Effector memory CD4-positive, alpha-beta T cell (primary cell): ENCODE results near the gene KLHL2.

Experiments
- DNase-seq, 3 donors: peaks; one replicate each; pipeline ENCODE4 v3.0.0-alpha.2; 2020
- H3K27ac ChIP-seq: 2 replicates; pipeline ENCODE4 v1.7.0; 2013; ENCODE audit warnings: mild to moderate bottlenecking, low read length, moderate library complexity; ENCODE audit not compliant: insufficient read depth, poor library complexity, severe bottlenecking
- H3K27me3 ChIP-seq: replicated peaks from 2 replicates; pipeline ENCODE4 v1.7.0; 2013; ENCODE audit warnings: mild to moderate bottlenecking, low read length; ENCODE audit not compliant: insufficient read depth, control insufficient read depth, poor library complexity, severe bottlenecking
- H3K36me3 ChIP-seq: 2 replicates; pipeline ENCODE4 v1.7.0; 2013; ENCODE audit warnings: mild to moderate bottlenecking, low read length, moderate library complexity; ENCODE audit not compliant: control insufficient read depth, insufficient read depth
- H3K4me1 ChIP-seq: 2 replicates; pipeline ENCODE4 v1.7.0; 2013; ENCODE audit warnings: low read length, mild to moderate bottlenecking; ENCODE audit not compliant: control insufficient read depth, insufficient read depth, poor library complexity, severe bottlenecking
- H3K4me3 ChIP-seq: 2 replicates; pipeline ENCODE4 v1.7.0; 2013; ENCODE audit warnings: low read length, low read depth, mild to moderate bottlenecking; ENCODE audit not compliant: insufficient read depth, poor library complexity, severe bottlenecking
- H3K9me3 ChIP-seq: 2 replicates; pipeline ENCODE4 v1.7.0; 2013; ENCODE audit warnings: mild to moderate bottlenecking, low read length, moderate library complexity; ENCODE audit not compliant: control insufficient read depth

KLHL2 gene

DNA sequence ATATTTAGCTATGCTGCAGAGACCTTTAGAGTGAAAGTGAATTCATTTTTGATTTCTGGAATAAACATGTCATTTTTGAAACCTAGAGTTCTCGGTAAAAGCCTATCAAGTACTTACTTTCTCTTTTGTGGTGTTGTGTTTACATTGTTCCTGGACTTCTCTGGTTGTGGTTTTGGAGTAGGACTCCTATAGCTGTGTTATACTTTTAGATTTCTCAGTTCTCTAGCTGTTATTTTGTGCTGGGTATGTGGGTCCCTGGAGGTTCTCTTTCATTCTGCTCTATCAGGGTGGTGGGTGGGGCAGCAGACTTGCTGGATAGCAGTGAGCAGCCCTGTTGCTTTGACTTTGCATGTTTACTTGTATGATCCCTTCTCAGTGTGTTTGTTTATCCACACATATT lies 94.5 kb downstream of the KLHL2 start:
- Histone ChIP-seq H3K27ac (no peak overlapping the region), H3K27me3 (no peaks in the 10 kb centered on the region), H3K36me3 (peaks cover 11% of the 10 kb centered on the region), H3K4me3 (peak overlapping the region; percentile 10), H3K9me3 (no peaks in the 10 kb centered on the region), H3K4me1 (peaks cover 8% of the 10 kb centered on the region)
- DNase-seq = no peak

DNA sequence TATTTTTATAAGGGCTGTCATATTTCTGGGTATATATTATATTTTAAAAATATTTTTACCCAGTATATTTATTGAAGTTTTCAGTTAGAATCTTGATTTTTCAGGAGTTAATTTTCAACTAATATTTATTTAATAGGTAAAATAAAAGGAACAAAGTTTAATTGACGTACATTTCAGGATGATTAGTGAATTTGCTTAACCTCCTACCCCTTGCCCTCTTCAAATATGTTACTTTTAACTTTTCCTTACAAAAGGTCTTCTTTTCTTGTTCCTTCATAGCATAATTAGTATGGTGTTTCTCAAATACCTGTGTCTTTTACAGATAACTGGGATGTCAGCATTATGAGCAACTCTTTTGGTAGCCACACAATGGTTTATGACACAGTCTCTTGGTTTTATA lies 95.3 kb downstream of the KLHL2 start:
- H3K36me3 ChIP-seq = peaks cover 9% of the 10 kb centered on the region
- H3K27me3 ChIP-seq = no peaks in the 10 kb centered on the region
- H3K4me3 ChIP-seq = no peak overlapping the region
- no peak overlapping the region for H3K27ac ChIP-seq
- H3K9me3 ChIP-seq = no peaks in the 10 kb centered on the region
- H3K4me1 ChIP-seq = peaks cover 8% of the 10 kb centered on the region
- no peak for DNase-seq

DNA sequence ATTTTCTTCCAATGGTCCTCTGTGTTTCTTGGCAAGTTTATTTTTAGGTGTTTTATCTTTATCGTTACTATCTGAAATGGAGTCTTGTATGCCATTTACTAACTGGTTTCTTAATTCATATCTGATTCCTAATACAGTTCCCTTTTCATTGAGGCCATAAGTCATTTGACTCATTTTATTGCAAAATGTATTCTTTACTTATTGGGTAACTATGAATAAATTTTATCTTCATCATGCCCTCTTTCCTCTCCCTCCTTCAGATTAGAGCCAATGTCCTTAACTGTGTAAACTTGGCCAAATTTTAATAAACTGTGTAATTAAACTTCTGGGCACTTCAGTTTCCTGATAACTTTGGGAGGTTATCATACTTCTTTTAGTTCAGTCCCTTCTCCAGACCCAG lies 100.8 kb downstream of the KLHL2 start:
- H3K27me3 ChIP-seq = no peaks in the 10 kb centered on the region
- H3K36me3 ChIP-seq = peaks cover 7% of the 10 kb centered on the region
- H3K27ac ChIP-seq = no peak overlapping the region
- H3K4me3 ChIP-seq = no peak overlapping the region
- no peak for DNase-seq
- H3K4me1 ChIP-seq = no peaks in the 10 kb centered on the region
- no peaks in the 10 kb centered on the region for H3K9me3 ChIP-seq

DNA sequence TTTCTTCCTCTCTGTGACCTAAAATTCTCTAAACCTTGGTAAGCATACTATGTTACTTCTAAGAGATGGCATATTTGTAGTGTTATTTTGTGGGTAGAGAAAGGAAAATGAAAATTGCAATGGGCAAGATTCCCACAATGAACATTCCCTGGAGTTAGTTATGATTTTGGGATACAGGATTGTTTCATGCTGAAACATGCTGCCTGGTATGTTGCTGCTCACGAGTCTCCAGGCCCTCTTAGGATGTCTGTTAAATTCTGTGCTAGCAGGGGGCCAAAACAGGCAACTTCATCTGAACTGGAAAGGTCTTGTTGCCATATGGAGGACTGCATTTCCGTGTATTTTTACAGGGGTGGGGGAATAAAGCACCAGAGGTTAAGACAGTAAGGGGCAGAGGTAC lies 101.2 kb downstream of the KLHL2 start:
- H3K27me3 ChIP-seq = no peaks in the 10 kb centered on the region
- H3K4me3 ChIP-seq = no peak overlapping the region
- H3K9me3 ChIP-seq = no peaks in the 10 kb centered on the region
- H3K36me3 ChIP-seq = peaks cover 7% of the 10 kb centered on the region
- no peaks in the 10 kb centered on the region for H3K4me1 ChIP-seq
- no peak for DNase-seq
- H3K27ac ChIP-seq = no peak overlapping the region

DNA sequence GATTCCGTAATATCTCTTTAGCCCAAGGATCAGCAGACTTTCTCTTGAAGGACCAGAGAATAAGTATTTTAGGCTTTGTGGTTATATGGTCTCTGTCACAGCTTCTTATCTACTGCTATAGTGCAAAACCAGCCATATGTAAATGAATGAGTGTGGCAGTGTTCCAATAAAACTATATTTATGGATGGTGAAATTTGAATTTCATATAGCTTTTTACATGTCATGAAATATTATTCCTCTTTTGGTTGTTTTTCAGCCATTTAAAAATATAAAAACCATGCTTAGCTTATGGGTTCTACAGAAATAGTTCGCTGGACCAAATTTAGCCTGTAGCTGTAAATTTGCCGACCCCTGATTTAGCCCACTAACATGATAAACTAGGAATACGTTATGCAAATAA lies 102.1 kb downstream of the KLHL2 start:
- Histone ChIP-seq H3K36me3 (peaks cover 7% of the 10 kb centered on the region), H3K4me3 (no peak overlapping the region), H3K27ac (no peak overlapping the region), H3K9me3 (no peaks in the 10 kb centered on the region), H3K4me1 (no peaks in the 10 kb centered on the region), H3K27me3 (no peaks in the 10 kb centered on the region)
- DNase-seq = no peak

DNA sequence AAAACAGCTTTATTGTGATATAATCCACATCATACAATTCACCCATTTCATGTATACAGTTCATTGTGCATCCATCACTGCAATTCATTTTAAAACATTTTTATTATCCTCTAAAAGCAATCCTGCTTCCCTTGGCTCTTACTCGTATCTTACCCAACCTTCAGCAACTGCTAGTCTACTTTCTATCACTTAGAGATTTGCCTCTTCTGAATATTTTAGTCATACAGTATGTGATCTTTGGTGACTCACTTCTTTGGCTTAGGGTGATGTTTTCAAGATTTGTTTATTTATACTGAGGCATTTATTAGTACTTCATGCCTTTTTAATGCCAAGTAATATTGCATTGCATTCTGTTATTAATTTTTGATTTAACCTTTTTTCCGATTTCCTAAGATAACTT lies 105.1 kb downstream of the KLHL2 start:
- DNase-seq = no peak
- Histone ChIP-seq H3K27ac (no peak overlapping the region), H3K9me3 (no peaks in the 10 kb centered on the region), H3K27me3 (no peaks in the 10 kb centered on the region), H3K36me3 (peaks cover 7% of the 10 kb centered on the region), H3K4me1 (no peaks in the 10 kb centered on the region), H3K4me3 (no peak overlapping the region)

DNA sequence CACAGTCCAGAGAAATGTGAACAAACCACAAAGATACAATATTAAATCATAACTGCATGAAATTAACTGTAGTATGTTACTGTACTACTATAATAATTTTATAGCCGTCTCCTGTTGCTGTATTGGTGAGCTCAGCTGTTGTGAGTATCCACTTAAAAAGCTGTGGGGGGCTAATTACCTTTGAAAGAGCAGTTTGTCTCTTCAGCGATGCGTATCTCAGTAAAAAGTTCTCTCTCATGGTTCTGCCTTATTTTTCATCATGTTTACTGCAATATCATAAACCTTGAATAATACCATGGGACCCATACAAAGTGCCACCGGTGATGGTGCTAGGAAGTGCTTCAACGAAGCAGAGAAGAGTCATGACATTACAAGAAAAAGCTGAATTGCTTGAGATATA lies 111.7 kb downstream of the KLHL2 start:
- H3K27ac ChIP-seq = no peak overlapping the region
- peaks cover 4% of the 10 kb centered on the region for H3K36me3 ChIP-seq
- no peaks in the 10 kb centered on the region for H3K27me3 ChIP-seq
- H3K4me3 ChIP-seq = no peak overlapping the region
- no peaks in the 10 kb centered on the region for H3K9me3 ChIP-seq
- no peaks in the 10 kb centered on the region for H3K4me1 ChIP-seq
- DNase-seq = no peak

DNA sequence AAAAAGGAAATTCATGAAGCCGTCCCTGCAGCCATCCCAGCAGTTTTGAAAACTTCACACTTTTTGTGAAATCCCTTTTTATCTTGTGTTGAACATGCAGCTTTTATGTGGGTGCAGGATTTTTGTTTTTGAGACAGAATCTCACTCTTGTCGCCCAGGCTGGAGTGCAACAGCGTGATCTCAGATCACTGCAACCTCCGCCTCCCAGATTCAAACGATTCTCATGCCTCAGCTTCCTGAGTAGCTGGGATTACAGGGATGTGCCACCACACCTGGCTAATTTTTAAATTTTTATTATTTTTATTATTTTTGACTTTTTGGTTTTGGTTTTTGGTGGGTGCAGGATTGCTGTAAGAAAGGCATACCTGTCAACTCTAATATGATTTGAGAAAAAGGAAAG lies 112.1 kb downstream of the KLHL2 start:
- Histone ChIP-seq H3K27me3 (no peaks in the 10 kb centered on the region), H3K36me3 (peaks cover 4% of the 10 kb centered on the region), H3K4me3 (no peak overlapping the region), H3K9me3 (no peaks in the 10 kb centered on the region), H3K27ac (no peak overlapping the region), H3K4me1 (no peaks in the 10 kb centered on the region)
- no peak for DNase-seq

DNA sequence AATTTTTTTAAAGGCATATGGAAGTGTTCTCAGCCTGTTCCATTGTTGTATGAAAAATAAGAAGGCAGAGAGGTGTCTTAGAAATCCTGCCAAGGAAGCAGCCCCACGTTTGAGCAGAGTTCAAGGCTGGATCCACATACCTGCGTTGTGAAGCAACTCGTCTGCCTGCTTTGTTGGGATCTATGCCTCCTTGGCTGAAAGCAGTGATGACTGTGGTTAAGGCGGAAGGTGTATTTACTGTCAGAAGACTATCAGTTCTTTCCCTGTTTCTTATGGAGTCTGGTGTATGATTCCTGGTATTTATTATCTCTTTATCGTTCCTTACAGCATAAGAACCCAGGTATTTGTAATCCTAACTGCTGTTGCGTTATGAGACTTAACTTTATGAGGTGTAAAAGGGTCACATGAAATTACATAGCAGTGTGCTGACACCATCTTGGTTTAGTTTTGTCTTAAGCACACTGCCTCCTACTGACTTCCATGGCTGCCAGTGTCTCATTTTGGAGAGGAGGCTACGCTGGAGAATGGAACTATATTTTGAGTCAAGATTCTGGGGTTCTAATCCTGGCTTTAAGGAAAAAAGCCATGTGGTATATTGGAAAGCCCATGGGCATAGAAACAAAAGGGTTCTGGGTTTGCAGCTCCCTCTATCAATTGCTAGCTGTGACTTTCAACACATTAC lies 117.0 kb downstream of the KLHL2 start:
- peaks cover 8% of the 10 kb centered on the region for H3K4me1 ChIP-seq
- no peak overlapping the region for H3K4me3 ChIP-seq
- no peaks in the 10 kb centered on the region for H3K9me3 ChIP-seq
- DNase-seq = no peak
- peaks cover under 1% of the 10 kb centered on the region for H3K36me3 ChIP-seq
- no peaks in the 10 kb centered on the region for H3K27me3 ChIP-seq
- H3K27ac ChIP-seq = no peak overlapping the region

DNA sequence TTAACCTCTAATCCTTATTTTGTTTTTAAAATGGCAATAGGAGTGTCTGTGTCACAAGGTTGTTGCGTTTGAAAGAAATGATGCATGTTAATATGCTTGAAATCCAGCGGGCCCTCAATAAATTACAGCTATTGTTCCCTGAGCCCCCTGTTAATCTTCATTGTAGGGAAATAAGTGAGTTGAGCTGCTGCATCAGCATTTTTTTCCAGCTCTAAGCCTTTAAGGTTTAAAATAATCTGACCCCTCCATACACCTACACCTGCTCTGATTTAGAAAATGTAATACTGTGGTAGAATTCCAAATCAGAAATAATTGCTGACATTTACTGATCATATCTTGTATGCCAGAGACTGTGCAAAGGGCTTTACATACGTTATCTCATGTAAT lies 117.5 kb downstream of the KLHL2 start:
- no peaks in the 10 kb centered on the region for H3K9me3 ChIP-seq
- no peak overlapping the region for H3K27ac ChIP-seq
- peaks cover 8% of the 10 kb centered on the region for H3K4me1 ChIP-seq
- DNase-seq = no peak
- no peaks in the 10 kb centered on the region for H3K27me3 ChIP-seq
- no peaks in the 10 kb centered on the region for H3K36me3 ChIP-seq
- H3K4me3 ChIP-seq = no peak overlapping the region
